CD4-positive, alpha-beta T cell treated with Interleukin-15 for 4 hours (primary cell): ENCODE data around the gene ONECUT1.
A peak's percentile ranks its signal among the peaks of the same experiment; 100 is the strongest.
"Not testable (repeated sequence)": the region's sequence is repeated elsewhere in the genome, so short reads cannot be mapped to it uniquely, and the experiment has no call there.

Experiments
- DNase-seq: peaks from one replicate; pipeline ENCODE4 v3.0.0-alpha.2; 2020; ENCODE audit warnings: low spot score

The ONECUT1 gene

GRCh38 chr15:52790169-52790708 lies at the start of gene ONECUT1:
Gene ONECUT1 (minus strand): TSS chr15:52790336. CDS start chr15:52789884, 452 bp downstream.
- DNase-seq: peak; percentile 21

- DNase-seq: no peak
Observed at GRCh38 chr15:52834379-52834778, 44.2 kb upstream of the ONECUT1 start.

GRCh38 chr15:52824169-52824942 lies 34.2 kb upstream of the ONECUT1 start:
- DNase-seq: not testable (repeated sequence)

GRCh38 chr15:52822475-52822874 lies 32.3 kb upstream of the ONECUT1 start:
- DNase-seq: no peak

GRCh38 chr15:52819253-52819652 lies 29.1 kb upstream of the ONECUT1 start:
- no peak for DNase-seq

- DNase-seq: not testable (repeated sequence)
Observed at GRCh38 chr15:52815899-52816298, 25.8 kb upstream of the ONECUT1 start.

- DNase-seq: no peak
Observed at GRCh38 chr15:52808996-52809395, 18.9 kb upstream of the ONECUT1 start.

GRCh38 chr15:52808441-52808840 lies 18.3 kb upstream of the ONECUT1 start:
- no peak for DNase-seq

GRCh38 chr15:52806284-52806655 lies 16.1 kb upstream of the ONECUT1 start:
- DNase-seq: no peak

GRCh38 chr15:52805351-52806283 lies 15.5 kb upstream of the ONECUT1 start:
- DNase-seq: no peak

- DNase-seq: no peak
Observed at GRCh38 chr15:52804526-52805081, 14.5 kb upstream of the ONECUT1 start.

GRCh38 chr15:52803467-52804306 lies 13.6 kb upstream of the ONECUT1 start:
- no peak for DNase-seq

- no peak for DNase-seq
Observed at GRCh38 chr15:52803108-52803466, 13.0 kb upstream of the ONECUT1 start.

- no peak for DNase-seq
Observed at GRCh38 chr15:52802110-52802509, 12.0 kb upstream of the ONECUT1 start.

- DNase-seq: no peak
Observed at GRCh38 chr15:52801748-52802085, 11.6 kb upstream of the ONECUT1 start.

GRCh38 chr15:52800828-52801747 lies 11.0 kb upstream of the ONECUT1 start:
- DNase-seq: no peak

- no peak for DNase-seq
Observed at GRCh38 chr15:52799145-52799811, 9.1 kb upstream of the ONECUT1 start.

- no peak for DNase-seq
Observed at GRCh38 chr15:52798529-52799101, 8.5 kb upstream of the ONECUT1 start.

GRCh38 chr15:52797625-52798501 lies 7.7 kb upstream of the ONECUT1 start:
- DNase-seq: no peak
